HepG2 (cell line): Measurements from ENCODE around the gene C15orf62. TPM values are rescaled to one million over a fixed set of nuclear protein-coding genes. Genes with fewer than 3 reads are reported as not detected.
A peak's percentile ranks its signal among the peaks of the same experiment; 100 is the strongest.

Source experiments
- AKAP8 ChIP-seq: sonication (generic); formaldehyde crosslinking; IDR thresholded peaks from 2 replicates; pipeline ENCODE4 v1.5.1; 2020; ENCODE audit warnings: mild to moderate bottlenecking, missing genetic modification reagents
- ATF5 ChIP-seq: sonication (generic); formaldehyde crosslinking; IDR thresholded peaks from 2 replicates; pipeline ENCODE4 v1.4.0; 2020; ENCODE audit warnings: mild to moderate bottlenecking, low read depth, missing genetic modification reagents
- CBFB ChIP-seq: sonication (generic); formaldehyde crosslinking; IDR thresholded peaks from 2 replicates; pipeline ENCODE4 v1.4.0; 2020; ENCODE audit warnings: missing genetic modification reagents
- CREM ChIP-seq, 2 experiments: sonication (generic) in 1 of 2; formaldehyde crosslinking in 1 of 2; IDR thresholded peaks; 2 replicates each; pipeline versions ENCODE4 v1.4.0 to v1.6.1; 2016 to 2020; ENCODE audit warnings: antibody characterized with exemption in 1 of 2, mild to moderate bottlenecking in 1 of 2, missing genetic modification reagents in 1 of 2
- ESRRA ChIP-seq: sonication (generic); formaldehyde crosslinking; IDR thresholded peaks from 2 replicates; pipeline ENCODE4 v1.5.1; 2020; ENCODE audit warnings: mild to moderate bottlenecking, low read depth, missing genetic modification reagents
- GATA4 ChIP-seq: sonication (generic); IDR thresholded peaks from 2 replicates; pipeline ENCODE4 v1.6.1; 2016; ENCODE audit warnings: antibody characterized with exemption, low read depth, borderline replicate concordance
- GMEB1 ChIP-seq: sonication (generic); formaldehyde crosslinking; IDR thresholded peaks from 2 replicates; pipeline ENCODE4 v1.5.1; 2020; ENCODE audit warnings: missing genetic modification reagents, mild to moderate bottlenecking, borderline replicate concordance
- HIVEP1 ChIP-seq: sonication (generic); formaldehyde crosslinking; IDR thresholded peaks from 2 replicates; pipeline ENCODE4 v1.4.0; 2020; ENCODE audit warnings: mild to moderate bottlenecking, missing genetic modification reagents
- HMG20A ChIP-seq: IDR thresholded peaks from 2 replicates; pipeline ENCODE4 v1.6.1; 2016; ENCODE audit warnings: borderline replicate concordance
- HMGA1 ChIP-seq: sonication (generic); formaldehyde crosslinking; conservative IDR thresholded peaks from 2 replicates; pipeline ENCODE4 v1.4.0; 2020; ENCODE audit warnings: missing genetic modification reagents
- HOXA5 ChIP-seq: sonication (generic); formaldehyde crosslinking; IDR thresholded peaks from 2 replicates; pipeline ENCODE4 v1.4.0; 2020; ENCODE audit warnings: missing genetic modification reagents
- KDM4B ChIP-seq: sonication (generic); formaldehyde crosslinking; IDR thresholded peaks from 2 replicates; pipeline ENCODE4 v1.4.0; 2020; ENCODE audit warnings: missing genetic modification reagents
- KMT2B ChIP-seq: IDR thresholded peaks from 2 replicates; pipeline ENCODE4 v1.6.1; 2016; ENCODE audit warnings: missing genetic modification reagents, missing compliant biosample characterization
- NR2F6 ChIP-seq, 2 experiments: IDR thresholded peaks; 2 replicates each; pipeline ENCODE4 v1.6.1; 2016; ENCODE audit warnings: antibody characterized with exemption in 1 of 2, mild to moderate bottlenecking in 1 of 2
- PPARG ChIP-seq: conservative IDR thresholded peaks from 2 replicates; pipeline ENCODE4 v1.6.1; 2016; ENCODE audit warnings: missing biosample characterization, missing genetic modification reagents
- SIX1 ChIP-seq: sonication (generic); formaldehyde crosslinking; IDR thresholded peaks from 2 replicates; pipeline ENCODE4 v1.4.0; 2020; ENCODE audit warnings: missing genetic modification reagents, borderline replicate concordance
- SMC3 ChIP-seq: IDR thresholded peaks from 2 replicates; pipeline ENCODE4 v1.6.1; 2011; ENCODE audit warnings: low read length, improper control_type of control experiment
- SMYD3 ChIP-seq: sonication (generic); formaldehyde crosslinking; IDR thresholded peaks from 2 replicates; pipeline ENCODE4 v1.8.1; 2023; ENCODE audit warnings: mild to moderate bottlenecking, missing genetic modification reagents
- ZBTB43 ChIP-seq: sonication (generic); formaldehyde crosslinking; conservative IDR thresholded peaks from 2 replicates; pipeline ENCODE4 v1.4.0; 2020; ENCODE audit warnings: missing genetic modification reagents
- ZFP91 ChIP-seq: sonication (generic); formaldehyde crosslinking; IDR thresholded peaks from 2 replicates; pipeline ENCODE4 v1.9.0; 2022; ENCODE audit warnings: missing genetic modification reagents, mild to moderate bottlenecking, borderline replicate concordance
- ZNF563 ChIP-seq: sonication (generic); formaldehyde crosslinking; IDR thresholded peaks from 2 replicates; pipeline ENCODE4 v1.8.0; 2022; ENCODE audit warnings: mild to moderate bottlenecking, moderate library complexity, missing genetic modification reagents
- ZNF564 ChIP-seq: sonication (generic); formaldehyde crosslinking; IDR thresholded peaks from 2 replicates; pipeline ENCODE4 v1.8.1; 2023; ENCODE audit warnings: mild to moderate bottlenecking, missing genetic modification reagents
- ZNF629 ChIP-seq: sonication (generic); formaldehyde crosslinking; conservative IDR thresholded peaks from 2 replicates; pipeline ENCODE4 v1.5.0; 2020; ENCODE audit warnings: missing genetic modification reagents
- ZNF788 ChIP-seq: sonication (generic); formaldehyde crosslinking; IDR thresholded peaks from 2 replicates; pipeline ENCODE4 v1.5.0; 2020; ENCODE audit warnings: mild to moderate bottlenecking, missing genetic modification reagents, borderline replicate concordance
- ZNF790 ChIP-seq: sonication (generic); formaldehyde crosslinking; IDR thresholded peaks from 2 replicates; pipeline ENCODE4 v1.8.0; 2022; ENCODE audit warnings: missing genetic modification reagents, mild to moderate bottlenecking, borderline replicate concordance
- polyA plus RNA-seq, 8 experiments: library from polyadenylated mRNA; depleted of rRNA in 3 of 8; stranded (reverse) in 7 of 8; unstranded in 1 of 8; fragments of >200 nt; fragmentation: Illumina TruSeq in 4 of 8; extraction: Trizol in 4 of 8; gene quantifications; 2 replicates each; pipeline versions ENCODE4 v1.2.1 to v1.2.3, GENCODE V29; 2011 to 2016; ENCODE audit warnings: low read depth in 4 of 8, missing spikeins in 1 of 8, mixed read lengths in 1 of 8; ENCODE audit not compliant: insufficient read depth in 1 of 8
- total RNA-seq, 5 experiments: library from RNA; depleted of rRNA; stranded (reverse); fragments of >200 nt; fragmentation: Illumina TruSeq; extraction: Trizol; gene quantifications; 2 replicates each; pipeline ENCODE4 v1.2.3, GENCODE V29; 2016; ENCODE audit warnings: low read depth in 1 of 5

C15orf62 gene
- total and polyA plus RNA-seq, 2 of the 13 experiments (the other 11 are each of a cell fraction or from before 2014, with no cell fraction given) = 0.51 to 1.1 TPM

- TF ChIP-seq CREM (IDR thresholded peaks at IDR 0.05) (peak; percentile 99), CREM (CRISPR knock-in tag; IDR thresholded peaks at IDR 0.05) (no peak), GMEB1 (CRISPR knock-in tag) (peak; percentile 99), SMC3 (no peak), ATF5 (CRISPR knock-in tag) (peak; percentile 65; the same call in 1 of the 2 replicates), GATA4 (peak; percentile 54; the same call in 1 of the 2 replicates), HOXA5 (CRISPR knock-in tag) (0 out of 2 replicates have a peak, but pooled peaks have one; percentile 46), NR2F6 (IDR thresholded peaks at IDR 0.05) (no peak), NR2F6 (CRISPR knock-in tag; IDR thresholded peaks at IDR 0.05) (peak; percentile 39; the same call in 1 of the 2 replicates), ZBTB43 (CRISPR knock-in tag) (peak; percentile 11), ZNF563 (CRISPR knock-in tag) (peak; percentile 84), ZFP91 (peak; percentile 94), HMG20A (no peak), ZNF629 (CRISPR knock-in tag) (no peak), AKAP8 (CRISPR knock-in tag) (no peak), ESRRA (CRISPR knock-in tag) (peak; percentile 42; the same call in 1 of the 2 replicates), PPARG (0 out of 2 replicates have a peak, but pooled peaks have one; percentile 9), SMYD3 (CRISPR knock-in tag) (peak; percentile 57; the same call in 1 of the 2 replicates), ZNF788 (CRISPR knock-in tag) (peak; percentile 68; the same call in 1 of the 2 replicates), KDM4B (CRISPR knock-in tag) (peak; percentile 23; the same call in 1 of the 2 replicates), CBFB (CRISPR knock-in tag) (0 out of 2 replicates have a peak, but pooled peaks have one; percentile 14), ZNF790 (CRISPR knock-in tag) (0 out of 2 replicates have a peak, but pooled peaks have one; percentile 78), HMGA1 (CRISPR knock-in tag) (no peak), SIX1 (CRISPR knock-in tag) (0 out of 2 replicates have a peak, but pooled peaks have one; percentile 34), KMT2B (CRISPR knock-in tag) (peak; percentile 74), HIVEP1 (CRISPR knock-in tag) (peak; percentile 79; the same call in 1 of the 2 replicates), ZNF564 (CRISPR knock-in tag) (no peak)
Observed at GRCh38 chr15:40807028-40807887, 37.5 kb downstream of the C15orf62 start, which contains the start of the genes DNAJC17 and ZFYVE19 (continued).
